Measurements from ENCODE around the gene ITIH5. TPM values are rescaled to one million over a fixed set of nuclear protein-coding genes. Genes with fewer than 3 reads are reported as not detected.

ITIH5 gene
- polyA plus RNA-seq, 3 donors = not detected

DNA sequence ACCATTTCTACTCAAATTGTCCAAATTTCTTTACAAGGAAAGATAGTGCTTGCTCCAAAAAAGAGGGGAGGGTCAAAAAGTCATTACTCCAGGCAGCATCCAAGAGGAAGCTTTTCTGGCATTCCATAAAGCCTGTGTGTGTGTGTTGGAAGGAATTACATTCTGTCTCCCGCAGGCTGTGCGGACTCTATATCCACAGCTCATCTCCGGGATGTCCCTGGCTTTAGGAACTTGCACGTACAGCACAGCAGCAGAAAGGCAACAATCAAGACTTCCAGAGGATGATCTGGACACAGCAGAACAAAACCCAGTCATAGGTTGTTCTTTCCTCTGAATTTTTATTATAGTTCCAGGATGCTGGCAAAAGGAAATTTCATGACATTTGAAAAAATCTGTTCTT, 94.8 kb downstream of the ITIH5 start:
- Histone ChIP-seq H3K4me1 (ENCODE audit: control insufficient read depth in 1 of 2, insufficient read depth in 2 of 2, low read length in 2 of 2) (no peaks in the 10 kb centered on the region), H3K4me3 (replicated peaks in 1 of 3; ENCODE audit: low read depth in 2 of 3, low read length in 3 of 3) (no peak overlapping the region), H2AFZ (ENCODE audit: insufficient read depth, low read depth, low read length, poor library complexity, severe bottlenecking) (no peak overlapping the region), H3K27ac (ENCODE audit: low read depth in 1 of 2, low read length in 2 of 2) (no peak overlapping the region), H3K27me3 (ENCODE audit: control insufficient read depth in 2 of 2, insufficient read depth in 2 of 2, low read length in 2 of 2) (no peaks in the 10 kb centered on the region), H4K20me1 (ENCODE audit: insufficient read depth, low read length) (no peaks in the 10 kb centered on the region), H3K9ac (ENCODE audit: insufficient read depth, low read length, poor library complexity, severe bottlenecking) (no peak overlapping the region), H3K4me2 (replicated peaks; ENCODE audit: extremely low read depth, low read length, poor library complexity, severe bottlenecking) (no peak overlapping the region), H3K9me3 (replicated peaks in 1 of 2; ENCODE audit: control insufficient read depth in 1 of 2, insufficient read depth in 1 of 2, low read length in 2 of 2) (no peaks in the 10 kb centered on the region), H3K36me3 (replicated peaks in 1 of 2; ENCODE audit: control insufficient read depth in 1 of 2, insufficient read depth in 2 of 2, low read length in 2 of 2) (no peaks in the 10 kb centered on the region), H3K79me2 (ENCODE audit: insufficient read depth, low read length) (no peaks in the 10 kb centered on the region)
- Mint-ChIP-seq H3K4me3 (no peak overlapping the region), H3K4me1 (peaks cover 9% of the 10 kb centered on the region), H3K9me3 (no peaks in the 10 kb centered on the region), H3K27me3 (ENCODE audit: low read depth in 3 of 3) (peaks cover 1 to 2% (median 2%) of the 10 kb centered on the region in 3 donors), H3K27ac (no peak overlapping the region), H3K36me3 (no peaks in the 10 kb centered on the region)
- no peak for TF ChIP-seq CTCF (IDR thresholded peaks at IDR 0.05)
- intact Hi-C loops (cut with micrococcal nuclease) = no loop called here
- no CpG with 5 or more reads among the region's 4 CpGs for WGBS (ENCODE audit: insufficient coverage)
- no peak for DNase-seq

GRCh38 chr10:7567911-7568620, 98.7 kb downstream of the ITIH5 start:
- Histone ChIP-seq H3K9me3 (replicated peaks in 1 of 2; ENCODE audit: control insufficient read depth in 1 of 2, insufficient read depth in 1 of 2, low read length in 2 of 2) (no peaks in the 10 kb centered on the region), H3K4me3 (replicated peaks in 1 of 3; ENCODE audit: low read depth in 2 of 3, low read length in 3 of 3) (no peak overlapping the region), H2AFZ (ENCODE audit: insufficient read depth, low read depth, low read length, poor library complexity, severe bottlenecking) (no peak overlapping the region), H3K79me2 (ENCODE audit: insufficient read depth, low read length) (no peaks in the 10 kb centered on the region), H3K36me3 (replicated peaks in 1 of 2; ENCODE audit: control insufficient read depth in 1 of 2, insufficient read depth in 2 of 2, low read length in 2 of 2) (no peaks in the 10 kb centered on the region), H3K9ac (ENCODE audit: insufficient read depth, low read length, poor library complexity, severe bottlenecking) (no peak overlapping the region), H3K27me3 (ENCODE audit: control insufficient read depth in 2 of 2, insufficient read depth in 2 of 2, low read length in 2 of 2) (no peaks in the 10 kb centered on the region), H3K4me1 (ENCODE audit: control insufficient read depth in 1 of 2, insufficient read depth in 2 of 2, low read length in 2 of 2) (no peaks in the 10 kb centered on the region), H4K20me1 (ENCODE audit: insufficient read depth, low read length) (no peaks in the 10 kb centered on the region), H3K27ac (ENCODE audit: low read depth in 1 of 2, low read length in 2 of 2) (no peak overlapping the region), H3K4me2 (replicated peaks; ENCODE audit: extremely low read depth, low read length, poor library complexity, severe bottlenecking) (no peak overlapping the region)
- intact Hi-C loops (cut with micrococcal nuclease) = no loop called here
- DNase-seq = no peak
- Mint-ChIP-seq H3K27ac (no peak overlapping the region), H3K4me1 (peaks cover 9% of the 10 kb centered on the region), H3K4me3 (no peak overlapping the region), H3K27me3 (ENCODE audit: low read depth in 3 of 3) (peaks cover 0 to 4% (median 0%) of the 10 kb centered on the region in 3 donors), H3K36me3 (no peaks in the 10 kb centered on the region), H3K9me3 (peaks cover 0 to 3% (median 0%) of the 10 kb centered on the region in 7 donors)
- no peak for TF ChIP-seq CTCF (IDR thresholded peaks at IDR 0.05)
- WGBS (ENCODE audit: insufficient coverage) = no CpG with 5 or more reads among the region's 4 CpGs
